ENCODE measurements around the gene PCCA. TPM values are rescaled to one million over a fixed set of nuclear protein-coding genes. Genes with fewer than 3 reads are reported as not detected.

PCCA gene
- total and polyA plus RNA-seq, 4 donors = 30.1 to 160 (median 76.3) TPM

GRCh38 chr13:100106705-100107104, 17.8 kb downstream of the PCCA start:
- no peak overlapping the region for H3K9ac ChIP-seq (ENCODE audit: low read depth in 1 of 2, low read length in 2 of 2)
- 96% methylated on average over 4 of the region's 4 CpGs for WGBS
- H3K4me3 ChIP-seq (ENCODE audit: low read depth in 1 of 3, low read length in 3 of 3) = no peak overlapping the region
- DNase-seq (ENCODE audit: low spot score) = no peak
- peaks cover 0 to 9% (median 3%) of the 10 kb centered on the region in 4 donors for H3K36me3 ChIP-seq (ENCODE audit: control insufficient read depth in 4 of 4, insufficient read depth in 3 of 4, low read depth in 1 of 4, low read length in 3 of 4)
- TF ChIP-seq, protein P1, sequence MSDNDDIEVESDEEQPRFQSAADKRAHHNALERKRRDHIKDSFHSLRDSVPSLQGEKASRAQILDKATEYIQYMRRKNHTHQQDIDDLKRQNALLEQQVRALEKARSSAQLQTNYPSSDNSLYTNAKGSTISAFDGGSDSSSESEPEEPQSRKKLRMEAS (IDR thresholded peaks at IDR 0.05) = no peak
- TF ChIP-seq ATF3 (IDR thresholded peaks at IDR 0.05) (no peak), HNF4G (IDR thresholded peaks at IDR 0.05) (no peak), NR2F2 (IDR thresholded peaks at IDR 0.05) (no peak), RAD21 (IDR thresholded peaks at IDR 0.05) (no peak), JUND (IDR thresholded peaks at IDR 0.05) (no peak), EGR1 (IDR thresholded peaks at IDR 0.05; ENCODE audit: low read depth in 2 of 2) (no peak), SP1 (IDR thresholded peaks at IDR 0.05) (no peak), RXRA (IDR thresholded peaks at IDR 0.05) (no peak)
- TF ChIP-seq, protein P2, sequence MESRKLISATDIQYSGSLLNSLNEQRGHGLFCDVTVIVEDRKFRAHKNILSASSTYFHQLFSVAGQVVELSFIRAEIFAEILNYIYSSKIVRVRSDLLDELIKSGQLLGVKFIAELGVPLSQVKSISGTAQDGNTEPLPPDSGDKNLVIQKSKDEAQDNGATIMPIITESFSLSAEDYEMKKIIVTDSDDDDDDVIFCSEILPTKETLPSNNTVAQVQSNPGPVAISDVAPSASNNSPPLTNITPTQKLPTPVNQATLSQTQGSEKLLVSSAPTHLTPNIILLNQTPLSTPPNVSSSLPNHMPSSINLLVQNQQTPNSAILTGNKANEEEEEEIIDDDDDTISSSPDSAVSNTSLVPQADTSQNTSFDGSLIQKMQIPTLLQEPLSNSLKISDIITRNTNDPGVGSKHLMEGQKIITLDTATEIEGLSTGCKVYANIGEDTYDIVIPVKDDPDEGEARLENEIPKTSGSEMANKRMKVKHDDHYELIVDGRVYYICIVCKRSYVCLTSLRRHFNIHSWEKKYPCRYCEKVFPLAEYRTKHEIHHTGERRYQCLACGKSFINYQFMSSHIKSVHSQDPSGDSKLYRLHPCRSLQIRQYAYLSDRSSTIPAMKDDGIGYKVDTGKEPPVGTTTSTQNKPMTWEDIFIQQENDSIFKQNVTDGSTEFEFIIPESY (IDR thresholded peaks at IDR 0.05) = no peak
- H3K4me1 ChIP-seq (ENCODE audit: control insufficient read depth in 4 of 4, insufficient read depth in 4 of 4, low read length in 3 of 4) = peaks cover 10 to 35% (median 14%) of the 10 kb centered on the region in 4 donors
- no peaks in the 10 kb centered on the region for H3K9me3 ChIP-seq (ENCODE audit: control insufficient read depth in 4 of 4, low read length in 3 of 4)
- H3K27me3 ChIP-seq (ENCODE audit: control insufficient read depth in 4 of 4, insufficient read depth in 4 of 4, low read length in 3 of 4) = no peaks in the 10 kb centered on the region
- peak overlapping the region in 1 of 2 donors; percentile 8 for H3K27ac ChIP-seq (ENCODE audit: low read depth in 1 of 2, low read length in 2 of 2)

DNA sequence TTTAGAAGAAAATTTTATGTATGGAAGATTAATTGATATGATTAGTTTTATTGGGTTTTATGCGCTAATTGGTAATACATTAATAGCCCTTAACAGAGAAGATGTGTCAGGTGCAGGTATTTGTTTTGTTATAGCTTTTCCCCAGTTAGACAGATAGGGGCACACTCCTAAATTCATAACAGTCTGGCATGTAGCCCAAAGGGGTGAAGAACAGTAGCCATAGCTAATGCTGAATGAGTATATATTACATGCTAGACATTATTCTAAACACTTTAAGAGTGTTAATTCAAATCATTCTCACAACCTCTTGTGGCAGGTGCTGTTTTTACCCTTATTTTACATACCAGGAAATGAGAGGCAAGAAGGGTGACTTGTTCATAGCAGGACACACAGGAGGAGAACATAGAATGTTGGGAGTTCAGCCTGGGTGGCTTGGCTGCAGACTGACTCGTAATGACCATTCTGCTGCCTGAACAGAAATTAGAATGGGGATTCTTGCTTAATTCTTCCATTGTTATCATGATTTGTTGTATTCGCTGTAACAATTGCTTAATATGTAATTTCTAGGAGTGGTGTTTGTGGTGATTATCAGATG, 20.1 kb downstream of the PCCA start:
- H3K27me3 ChIP-seq (ENCODE audit: control insufficient read depth in 4 of 4, insufficient read depth in 4 of 4, low read length in 3 of 4) = no peaks in the 10 kb centered on the region
- no peak overlapping the region for H3K9ac ChIP-seq (ENCODE audit: low read depth in 1 of 2, low read length in 2 of 2)
- TF ChIP-seq EGR1 (IDR thresholded peaks at IDR 0.05; ENCODE audit: low read depth in 2 of 2) (no peak), HNF4G (IDR thresholded peaks at IDR 0.05) (no peak), HNF4A (conservative IDR thresholded peaks at IDR 0.05) (no peak), CTCF (IDR thresholded peaks at IDR 0.05; ENCODE audit: low read depth, low read length, missing input control) (no peak), RAD21 (IDR thresholded peaks at IDR 0.05) (no peak), GABPA (IDR thresholded peaks at IDR 0.05 in 1 of 2, conservative IDR thresholded peaks at IDR 0.05 in 1 of 2) (no peak), TAF1 (conservative IDR thresholded peaks at IDR 0.05) (no peak), ATF3 (IDR thresholded peaks at IDR 0.05) (no peak), SP1 (IDR thresholded peaks at IDR 0.05) (no peak), RXRA (IDR thresholded peaks at IDR 0.05) (no peak), YY1 (IDR thresholded peaks at IDR 0.05) (no peak), FOXA2 (IDR thresholded peaks at IDR 0.05) (no peak), JUND (IDR thresholded peaks at IDR 0.05) (no peak), NR2F2 (IDR thresholded peaks at IDR 0.05) (no peak), FOXA1 (IDR thresholded peaks at IDR 0.05) (no peak)
- TF ChIP-seq, protein P1 (IDR thresholded peaks at IDR 0.05) = no peak
- TF ChIP-seq, protein P2 (IDR thresholded peaks at IDR 0.05) = no peak
- TF ChIP-seq, protein P3, sequence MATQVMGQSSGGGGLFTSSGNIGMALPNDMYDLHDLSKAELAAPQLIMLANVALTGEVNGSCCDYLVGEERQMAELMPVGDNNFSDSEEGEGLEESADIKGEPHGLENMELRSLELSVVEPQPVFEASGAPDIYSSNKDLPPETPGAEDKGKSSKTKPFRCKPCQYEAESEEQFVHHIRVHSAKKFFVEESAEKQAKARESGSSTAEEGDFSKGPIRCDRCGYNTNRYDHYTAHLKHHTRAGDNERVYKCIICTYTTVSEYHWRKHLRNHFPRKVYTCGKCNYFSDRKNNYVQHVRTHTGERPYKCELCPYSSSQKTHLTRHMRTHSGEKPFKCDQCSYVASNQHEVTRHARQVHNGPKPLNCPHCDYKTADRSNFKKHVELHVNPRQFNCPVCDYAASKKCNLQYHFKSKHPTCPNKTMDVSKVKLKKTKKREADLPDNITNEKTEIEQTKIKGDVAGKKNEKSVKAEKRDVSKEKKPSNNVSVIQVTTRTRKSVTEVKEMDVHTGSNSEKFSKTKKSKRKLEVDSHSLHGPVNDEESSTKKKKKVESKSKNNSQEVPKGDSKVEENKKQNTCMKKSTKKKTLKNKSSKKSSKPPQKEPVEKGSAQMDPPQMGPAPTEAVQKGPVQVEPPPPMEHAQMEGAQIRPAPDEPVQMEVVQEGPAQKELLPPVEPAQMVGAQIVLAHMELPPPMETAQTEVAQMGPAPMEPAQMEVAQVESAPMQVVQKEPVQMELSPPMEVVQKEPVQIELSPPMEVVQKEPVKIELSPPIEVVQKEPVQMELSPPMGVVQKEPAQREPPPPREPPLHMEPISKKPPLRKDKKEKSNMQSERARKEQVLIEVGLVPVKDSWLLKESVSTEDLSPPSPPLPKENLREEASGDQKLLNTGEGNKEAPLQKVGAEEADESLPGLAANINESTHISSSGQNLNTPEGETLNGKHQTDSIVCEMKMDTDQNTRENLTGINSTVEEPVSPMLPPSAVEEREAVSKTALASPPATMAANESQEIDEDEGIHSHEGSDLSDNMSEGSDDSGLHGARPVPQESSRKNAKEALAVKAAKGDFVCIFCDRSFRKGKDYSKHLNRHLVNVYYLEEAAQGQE (IDR thresholded peaks at IDR 0.05) = no peak
- no peak for DNase-seq (ENCODE audit: low spot score)
- WGBS = 70% methylated on average over 3 of the region's 3 CpGs
- peaks cover 3 to 10% (median 6%) of the 10 kb centered on the region in 4 donors for H3K36me3 ChIP-seq (ENCODE audit: control insufficient read depth in 4 of 4, insufficient read depth in 3 of 4, low read depth in 1 of 4, low read length in 3 of 4)
- no peaks in the 10 kb centered on the region for H3K9me3 ChIP-seq (ENCODE audit: control insufficient read depth in 4 of 4, low read length in 3 of 4)
- peak overlapping the region in 1 of 2 donors; percentile 55 for H3K27ac ChIP-seq (ENCODE audit: low read depth in 1 of 2, low read length in 2 of 2)
- no peak overlapping the region for H3K4me3 ChIP-seq (ENCODE audit: low read depth in 1 of 3, low read length in 3 of 3)
- H3K4me1 ChIP-seq (ENCODE audit: control insufficient read depth in 4 of 4, insufficient read depth in 4 of 4, low read length in 3 of 4) = peaks cover 10 to 35% (median 14%) of the 10 kb centered on the region in 4 donors

Data from liver (tissue), 9 donors.